ENCODE data around the gene AGA.

AGA gene

GRCh38 chr4:177441803-177442622, at the start of gene AGA:
AGA (minus strand) TSS chr4:177442437; CDS start chr4:177442375, 62 bp downstream.
- DNase-seq: peak; percentile 96 to 98

GRCh38 chr4:177492022-177492421, 49.8 kb upstream of the AGA start:
- no peak for DNase-seq

GRCh38 chr4:177490769-177491168, 48.5 kb upstream of the AGA start:
- DNase-seq: no peak

GRCh38 chr4:177489471-177490246, 47.4 kb upstream of the AGA start:
- DNase-seq: no peak

GRCh38 chr4:177487977-177488376, 45.7 kb upstream of the AGA start:
- no peak for DNase-seq

GRCh38 chr4:177485528-177485927, 43.3 kb upstream of the AGA start:
- no peak for DNase-seq

- no peak for DNase-seq
These were observed 42.4 kb upstream of the AGA start for GRCh38 chr4:177484613-177485021.

- no peak for DNase-seq
These were observed 41.5 kb upstream of the AGA start for GRCh38 chr4:177483760-177484159.

- DNase-seq: no peak
These were observed 41.0 kb upstream of the AGA start for GRCh38 chr4:177483271-177483670.

GRCh38 chr4:177482367-177482766, 40.1 kb upstream of the AGA start:
- DNase-seq: no peak

- no peak for DNase-seq
These were observed 38.6 kb upstream of the AGA start for GRCh38 chr4:177480795-177481194.

GRCh38 chr4:177479063-177479462, 36.8 kb upstream of the AGA start:
- no peak for DNase-seq

- no peak for DNase-seq
These were observed 36.3 kb upstream of the AGA start for GRCh38 chr4:177478496-177478895.

- DNase-seq: no peak
These were observed 31.8 kb upstream of the AGA start for GRCh38 chr4:177473991-177474390.

- no peak for DNase-seq
These were observed 21.8 kb upstream of the AGA start for GRCh38 chr4:177464026-177464425.

- DNase-seq: no peak
These were observed 19.4 kb upstream of the AGA start for GRCh38 chr4:177461606-177462005.

- no peak for DNase-seq
These were observed 18.2 kb upstream of the AGA start for GRCh38 chr4:177460460-177460859.

GRCh38 chr4:177455561-177455970, 13.3 kb upstream of the AGA start:
- DNase-seq: no peak

- no peak for DNase-seq
These were observed 10.9 kb upstream of the AGA start for GRCh38 chr4:177453116-177453515.

- DNase-seq: no peak
These were observed 8.9 kb upstream of the AGA start for GRCh38 chr4:177451108-177451500.

GRCh38 chr4:177450426-177451107, 8.3 kb upstream of the AGA start:
- no peak for DNase-seq

GRCh38 chr4:177448850-177449249, 6.6 kb upstream of the AGA start:
- DNase-seq: no peak

GRCh38 chr4:177447417-177448004, 5.3 kb upstream of the AGA start:
- no peak for DNase-seq

All from activated CD4-positive, alpha-beta T cell treated with anti-CD3 and anti-CD28 coated beads for 4 hours (primary cell).